ENCODE data around the gene CHRND. TPM values are rescaled to one million over a fixed set of nuclear protein-coding genes. Genes with fewer than 3 reads are reported as not detected.

The CHRND gene
- total and polyA plus RNA-seq, 2 of the 13 experiments (the other 11 are each of a cell fraction or from before 2014, with no cell fraction given), result 0.18 TPM; not detected in 1

DNA sequence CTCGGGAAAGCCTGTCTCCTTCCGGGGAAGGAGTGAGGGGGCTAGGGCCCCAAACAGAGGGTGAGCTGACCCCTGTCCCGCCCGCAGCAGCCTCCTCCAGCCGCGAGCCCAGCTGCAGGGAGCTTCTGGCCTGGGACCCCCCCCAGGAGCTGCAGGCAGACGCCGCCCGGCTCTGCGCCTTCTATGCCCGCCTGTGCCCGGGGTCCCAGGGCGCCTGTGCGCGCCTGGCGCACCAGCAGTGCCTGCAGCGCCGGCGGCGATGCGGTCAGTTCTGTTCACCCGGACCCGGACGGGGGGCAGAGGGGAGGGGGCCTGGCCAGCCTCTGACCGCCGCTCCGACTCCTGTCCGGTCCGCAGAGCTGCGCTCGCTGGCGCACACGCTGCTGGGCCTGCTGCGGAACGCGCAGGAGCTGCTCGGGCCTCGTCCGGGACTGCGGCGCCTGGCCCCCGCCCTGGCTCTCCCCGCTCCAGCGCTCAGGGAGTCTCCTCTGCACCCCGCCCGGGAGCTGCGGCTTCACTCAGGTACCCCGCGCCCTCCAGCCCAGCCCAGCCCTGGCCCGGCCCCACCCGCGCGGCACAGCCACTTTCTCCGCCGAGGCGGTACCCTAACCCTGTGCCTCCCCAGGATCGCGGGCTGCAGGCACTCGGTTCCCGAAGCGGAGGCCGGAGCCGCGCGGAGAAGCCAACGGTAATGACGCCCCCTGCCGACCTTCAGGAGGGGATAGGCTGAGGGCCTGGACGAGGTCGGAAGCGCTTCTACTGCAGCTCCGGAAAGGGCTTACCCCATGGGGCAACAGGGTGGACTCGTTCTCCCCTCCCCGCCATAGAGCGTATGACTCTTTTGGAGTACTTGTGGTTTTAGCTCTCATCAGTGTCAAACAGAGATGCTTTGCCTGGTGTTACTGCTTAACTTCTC, 2.0 kb upstream of the CHRND start (continued):
- TF ChIP-seq, protein P1, sequence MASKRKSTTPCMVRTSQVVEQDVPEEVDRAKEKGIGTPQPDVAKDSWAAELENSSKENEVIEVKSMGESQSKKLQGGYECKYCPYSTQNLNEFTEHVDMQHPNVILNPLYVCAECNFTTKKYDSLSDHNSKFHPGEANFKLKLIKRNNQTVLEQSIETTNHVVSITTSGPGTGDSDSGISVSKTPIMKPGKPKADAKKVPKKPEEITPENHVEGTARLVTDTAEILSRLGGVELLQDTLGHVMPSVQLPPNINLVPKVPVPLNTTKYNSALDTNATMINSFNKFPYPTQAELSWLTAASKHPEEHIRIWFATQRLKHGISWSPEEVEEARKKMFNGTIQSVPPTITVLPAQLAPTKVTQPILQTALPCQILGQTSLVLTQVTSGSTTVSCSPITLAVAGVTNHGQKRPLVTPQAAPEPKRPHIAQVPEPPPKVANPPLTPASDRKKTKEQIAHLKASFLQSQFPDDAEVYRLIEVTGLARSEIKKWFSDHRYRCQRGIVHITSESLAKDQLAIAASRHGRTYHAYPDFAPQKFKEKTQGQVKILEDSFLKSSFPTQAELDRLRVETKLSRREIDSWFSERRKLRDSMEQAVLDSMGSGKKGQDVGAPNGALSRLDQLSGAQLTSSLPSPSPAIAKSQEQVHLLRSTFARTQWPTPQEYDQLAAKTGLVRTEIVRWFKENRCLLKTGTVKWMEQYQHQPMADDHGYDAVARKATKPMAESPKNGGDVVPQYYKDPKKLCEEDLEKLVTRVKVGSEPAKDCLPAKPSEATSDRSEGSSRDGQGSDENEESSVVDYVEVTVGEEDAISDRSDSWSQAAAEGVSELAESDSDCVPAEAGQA (IDR thresholded peaks at IDR 0.05; ENCODE audit: low read depth), result no peak; the same call in 1 of the 2 replicates
- TF ChIP-seq, protein P1 (CRISPR knock-in tag; IDR thresholded peaks at IDR 0.05; ENCODE audit: borderline replicate concordance), result no peak
- TF ChIP-seq ZNF124 (CRISPR knock-in tag; IDR thresholded peaks at IDR 0.05), result no peak
- TF ChIP-seq, protein P2, sequence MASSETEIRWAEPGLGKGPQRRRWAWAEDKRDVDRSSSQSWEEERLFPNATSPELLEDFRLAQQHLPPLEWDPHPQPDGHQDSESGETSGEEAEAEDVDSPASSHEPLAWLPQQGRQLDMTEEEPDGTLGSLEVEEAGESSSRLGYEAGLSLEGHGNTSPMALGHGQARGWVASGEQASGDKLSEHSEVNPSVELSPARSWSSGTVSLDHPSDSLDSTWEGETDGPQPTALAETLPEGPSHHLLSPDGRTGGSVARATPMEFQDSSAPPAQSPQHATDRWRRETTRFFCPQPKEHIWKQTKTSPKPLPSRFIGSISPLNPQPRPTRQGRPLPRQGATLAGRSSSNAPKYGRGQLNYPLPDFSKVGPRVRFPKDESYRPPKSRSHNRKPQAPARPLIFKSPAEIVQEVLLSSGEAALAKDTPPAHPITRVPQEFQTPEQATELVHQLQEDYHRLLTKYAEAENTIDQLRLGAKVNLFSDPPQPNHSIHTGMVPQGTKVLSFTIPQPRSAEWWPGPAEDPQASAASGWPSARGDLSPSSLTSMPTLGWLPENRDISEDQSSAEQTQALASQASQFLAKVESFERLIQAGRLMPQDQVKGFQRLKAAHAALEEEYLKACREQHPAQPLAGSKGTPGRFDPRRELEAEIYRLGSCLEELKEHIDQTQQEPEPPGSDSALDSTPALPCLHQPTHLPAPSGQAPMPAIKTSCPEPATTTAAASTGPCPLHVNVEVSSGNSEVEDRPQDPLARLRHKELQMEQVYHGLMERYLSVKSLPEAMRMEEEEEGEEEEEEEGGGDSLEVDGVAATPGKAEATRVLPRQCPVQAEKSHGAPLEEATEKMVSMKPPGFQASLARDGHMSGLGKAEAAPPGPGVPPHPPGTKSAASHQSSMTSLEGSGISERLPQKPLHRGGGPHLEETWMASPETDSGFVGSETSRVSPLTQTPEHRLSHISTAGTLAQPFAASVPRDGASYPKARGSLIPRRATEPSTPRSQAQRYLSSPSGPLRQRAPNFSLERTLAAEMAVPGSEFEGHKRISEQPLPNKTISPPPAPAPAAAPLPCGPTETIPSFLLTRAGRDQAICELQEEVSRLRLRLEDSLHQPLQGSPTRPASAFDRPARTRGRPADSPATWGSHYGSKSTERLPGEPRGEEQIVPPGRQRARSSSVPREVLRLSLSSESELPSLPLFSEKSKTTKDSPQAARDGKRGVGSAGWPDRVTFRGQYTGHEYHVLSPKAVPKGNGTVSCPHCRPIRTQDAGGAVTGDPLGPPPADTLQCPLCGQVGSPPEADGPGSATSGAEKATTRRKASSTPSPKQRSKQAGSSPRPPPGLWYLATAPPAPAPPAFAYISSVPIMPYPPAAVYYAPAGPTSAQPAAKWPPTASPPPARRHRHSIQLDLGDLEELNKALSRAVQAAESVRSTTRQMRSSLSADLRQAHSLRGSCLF (CRISPR knock-in tag; IDR thresholded peaks at IDR 0.05; ENCODE audit: borderline replicate concordance), result no peak
- no peak for TF ChIP-seq ZNF432 (CRISPR knock-in tag; IDR thresholded peaks at IDR 0.05; ENCODE audit: borderline replicate concordance)
- peak; percentile 38; the same call in 1 of the 2 replicates for TF ChIP-seq TOPORS (CRISPR knock-in tag; IDR thresholded peaks at IDR 0.05)
- TF ChIP-seq, protein P3, sequence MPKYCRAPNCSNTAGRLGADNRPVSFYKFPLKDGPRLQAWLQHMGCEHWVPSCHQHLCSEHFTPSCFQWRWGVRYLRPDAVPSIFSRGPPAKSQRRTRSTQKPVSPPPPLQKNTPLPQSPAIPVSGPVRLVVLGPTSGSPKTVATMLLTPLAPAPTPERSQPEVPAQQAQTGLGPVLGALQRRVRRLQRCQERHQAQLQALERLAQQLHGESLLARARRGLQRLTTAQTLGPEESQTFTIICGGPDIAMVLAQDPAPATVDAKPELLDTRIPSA (CRISPR knock-in tag; IDR thresholded peaks at IDR 0.05; ENCODE audit: borderline replicate concordance), result peak; percentile 45; the same call in 1 of the 2 replicates
- no peak for TF ChIP-seq FOXK1 (CRISPR knock-in tag; IDR thresholded peaks at IDR 0.05; ENCODE audit: borderline replicate concordance, low read depth)
- 0 out of 2 replicates have a peak, but pooled peaks have one; percentile 16 for TF ChIP-seq SMAD1 (CRISPR knock-in tag; IDR thresholded peaks at IDR 0.05; ENCODE audit: borderline replicate concordance, low read depth)
- TF ChIP-seq, protein P4, sequence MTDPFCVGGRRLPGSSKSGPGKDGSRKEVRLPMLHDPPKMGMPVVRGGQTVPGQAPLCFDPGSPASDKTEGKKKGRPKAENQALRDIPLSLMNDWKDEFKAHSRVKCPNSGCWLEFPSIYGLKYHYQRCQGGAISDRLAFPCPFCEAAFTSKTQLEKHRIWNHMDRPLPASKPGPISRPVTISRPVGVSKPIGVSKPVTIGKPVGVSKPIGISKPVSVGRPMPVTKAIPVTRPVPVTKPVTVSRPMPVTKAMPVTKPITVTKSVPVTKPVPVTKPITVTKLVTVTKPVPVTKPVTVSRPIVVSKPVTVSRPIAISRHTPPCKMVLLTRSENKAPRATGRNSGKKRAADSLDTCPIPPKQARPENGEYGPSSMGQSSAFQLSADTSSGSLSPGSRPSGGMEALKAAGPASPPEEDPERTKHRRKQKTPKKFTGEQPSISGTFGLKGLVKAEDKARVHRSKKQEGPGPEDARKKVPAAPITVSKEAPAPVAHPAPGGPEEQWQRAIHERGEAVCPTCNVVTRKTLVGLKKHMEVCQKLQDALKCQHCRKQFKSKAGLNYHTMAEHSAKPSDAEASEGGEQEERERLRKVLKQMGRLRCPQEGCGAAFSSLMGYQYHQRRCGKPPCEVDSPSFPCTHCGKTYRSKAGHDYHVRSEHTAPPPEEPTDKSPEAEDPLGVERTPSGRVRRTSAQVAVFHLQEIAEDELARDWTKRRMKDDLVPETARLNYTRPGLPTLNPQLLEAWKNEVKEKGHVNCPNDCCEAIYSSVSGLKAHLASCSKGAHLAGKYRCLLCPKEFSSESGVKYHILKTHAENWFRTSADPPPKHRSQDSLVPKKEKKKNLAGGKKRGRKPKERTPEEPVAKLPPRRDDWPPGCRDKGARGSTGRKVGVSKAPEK (CRISPR knock-in tag; IDR thresholded peaks at IDR 0.05; ENCODE audit: borderline replicate concordance), result no peak
- TF ChIP-seq ZFP37 (CRISPR knock-in tag; IDR thresholded peaks at IDR 0.05; ENCODE audit: borderline replicate concordance), result no peak
